K562 (cell line): ENCODE results near the gene DPP3. TPM values are rescaled to one million over a fixed set of nuclear protein-coding genes. Genes with fewer than 3 reads are reported as not detected.

Experiments
- ATAC-seq: fragments of 200-7000 bp; cut with Tn5 transposase; 3 replicates; pipeline ENCODE4 v1.9.1; 2020; ENCODE audit warnings: moderate library complexity
- BruUV-seq: library from RNA; stranded (reverse); fragments of 400-500 nt; replicated peaks from 2 replicates; lab custom pipeline; 2021; lab: Mats Ljungman, UMichigan
- CTCF ChIA-PET: fragments of 300-600 bp; formaldehyde crosslinking; extraction: SDS; loops from one replicate; lab custom pipeline; 2021; ENCODE audit warnings: low intra/inter-chr PET ratio; lab: Yijun Ruan, JAX
- POLR2A ChIA-PET: fragments of 300-600, 350-650 bp; sonication (Branson Sonifier 250); formaldehyde crosslinking; extraction: SDS; loops from one replicate; lab custom pipeline; 2021; ENCODE audit warnings: antibody characterized with exemption, inconsistent platforms; lab: Yijun Ruan, JAX
- DNase-seq, 4 experiments: peaks; one replicate each; pipeline versions ENCODE4 v3.0.0 to v3.0.0-alpha.2; 2011 to 2018; ENCODE audit warnings: low spot score in 3 of 4, mixed read lengths in 3 of 4; ENCODE audit errors: extremely low read depth in 1 of 4
- FAIRE-seq: peaks from 2 replicates; lab custom pipeline; 2011; peaks lifted over from hg19 to GRCh38; lab: Jason Lieb, UNC
- H2AFZ ChIP-seq: 2 replicates; pipeline ENCODE4 v1.6.0; 2011; ENCODE audit warnings: low read depth, low read length, control low read depth, inconsistent platforms
- H3K27ac ChIP-seq: fragments of 200-600 bp; 3 replicates; pipeline ENCODE4 v1.8.0; 2011; ENCODE audit warnings: low read depth, mild to moderate bottlenecking, control low read depth, inconsistent platforms, low read length, moderate library complexity, mixed read lengths; ENCODE audit errors: extremely low read depth
- H3K27me3 ChIP-seq, 2 experiments: fragments of 300-600 bp in 1 of 2; 2 replicates in 1 of 2; 3 replicates in 1 of 2; pipeline versions ENCODE4 v1.6.0 to v1.8.0; 2011; ENCODE audit warnings: inconsistent platforms in 2 of 2, low read length in 2 of 2, mild to moderate bottlenecking in 1 of 2, mixed read lengths in 1 of 2, moderate library complexity in 1 of 2; ENCODE audit not compliant: control insufficient read depth in 2 of 2, insufficient read depth in 2 of 2
- H3K36me3 ChIP-seq: fragments of 300-600 bp; 3 replicates; pipeline ENCODE4 v1.8.0; 2011; ENCODE audit warnings: mild to moderate bottlenecking, low read length, inconsistent platforms; ENCODE audit not compliant: control insufficient read depth, insufficient read depth
- H3K4me1 ChIP-seq, 2 experiments: fragments of 200-600 bp in 1 of 2; replicated peaks in 1 of 2; 2 replicates in 1 of 2; 3 replicates in 1 of 2; pipeline versions ENCODE4 v1.5.1 to v1.8.0; 2011; ENCODE audit warnings: inconsistent platforms in 2 of 2, low read length in 2 of 2, mild to moderate bottlenecking in 1 of 2, mixed read lengths in 1 of 2, moderate library complexity in 1 of 2; ENCODE audit not compliant: control insufficient read depth in 2 of 2, insufficient read depth in 2 of 2
- H3K4me2 ChIP-seq: 2 replicates; pipeline ENCODE4 v1.6.1; 2011; ENCODE audit warnings: low read length, control low read depth, inconsistent platforms, mixed read lengths; ENCODE audit not compliant: insufficient read depth
- H3K4me3 ChIP-seq: fragments of 200-600 bp; sonication (generic), shearing (Covaris generic); 2 replicates; pipeline ENCODE4 v1.5.1; 2016; ENCODE audit warnings: control low read depth, inconsistent platforms
- H3K79me2 ChIP-seq: fragments of 200-600 bp; 3 replicates; pipeline ENCODE4 v1.8.0; 2011; ENCODE audit warnings: low read length, inconsistent platforms; ENCODE audit not compliant: control insufficient read depth, insufficient read depth
- H3K9ac ChIP-seq, 2 experiments: 2 replicates each; pipeline versions ENCODE4 v1.6.0 to v1.6.1; 2011; ENCODE audit warnings: low read depth in 2 of 2, low read length in 2 of 2, control low read depth in 1 of 2, inconsistent platforms in 1 of 2, mild to moderate bottlenecking in 1 of 2, mixed read lengths in 1 of 2; ENCODE audit not compliant: insufficient read depth in 1 of 2
- H3K9me1 ChIP-seq: one replicate; pipeline ENCODE4 v1.6.0; 2011; ENCODE audit warnings: inconsistent platforms, mild to moderate bottlenecking, low read length, moderate library complexity; ENCODE audit not compliant: control insufficient read depth, insufficient read depth
- H3K9me3 ChIP-seq: replicated peaks from 2 replicates; pipeline ENCODE4 v1.5.1; 2011; ENCODE audit warnings: low read depth, low read length, inconsistent platforms; ENCODE audit not compliant: control insufficient read depth, insufficient read depth
- H4K20me1 ChIP-seq: replicated peaks from 2 replicates; pipeline ENCODE4 v1.6.1; 2011; ENCODE audit warnings: low read length, inconsistent platforms, mixed read lengths; ENCODE audit not compliant: control insufficient read depth, insufficient read depth
- GATA2 ChIP-seq: sonication (generic); formaldehyde crosslinking; IDR thresholded peaks from 2 replicates; pipeline ENCODE4 v1.4.0; 2020; ENCODE audit warnings: mild to moderate bottlenecking, missing genetic modification reagents
- HMG20B ChIP-seq: fragments of 250-450 bp; sonication (Bioruptor Pico); IDR thresholded peaks from 2 replicates; pipeline ENCODE4 v1.5.0; 2021; ENCODE audit warnings: mild to moderate bottlenecking
- PCBP1 ChIP-seq: fragments of 200-400 bp; formaldehyde crosslinking; IDR thresholded peaks from 2 replicates; pipeline ENCODE4 v1.6.1; 2018; ENCODE audit warnings: mild to moderate bottlenecking, low read depth, low read length; ENCODE audit not compliant: poor library complexity, severe bottlenecking
- PTTG1 ChIP-seq: fragments of 450-650 bp; IDR thresholded peaks from 2 replicates; pipeline ENCODE4 v1.6.1; 2016; ENCODE audit warnings: low read depth, mild to moderate bottlenecking, missing genetic modification characterization, missing compliant biosample characterization
- ZNF239 ChIP-seq: fragments of 250-450 bp; sonication (Bioruptor Pico); IDR thresholded peaks from 2 replicates; pipeline ENCODE4 v1.4.0; 2020; ENCODE audit warnings: mild to moderate bottlenecking
- WGBS: fragments of 100-300 bp; shearing (Covaris generic); methylation state at CpG from one replicate; pipeline ENCODE4 v1.1.6; 2016; ENCODE audit warnings: low coverage, mixed read lengths; ENCODE audit not compliant: insufficient coverage; ENCODE audit errors: missing lambda C conversion rate; 5-methylcytosine and 5-hydroxymethylcytosine counted together
- in situ Hi-C: fragments of 300-500 bp; cut with MboI; formaldehyde crosslinking; loops from 4 replicates; pipeline ENCODE4 v1.15.0; 2018; ENCODE audit warnings: inconsistent platforms, mixed read lengths
- intact Hi-C: fragments of 100-400 bp; cut with micrococcal nuclease; formaldehyde crosslinking; loops from 2 replicates; pipeline ENCODE4 v1.14.2; 2022
- polyA plus RNA-seq, 8 experiments: library from polyadenylated mRNA; depleted of rRNA in 4 of 8; stranded (reverse) in 5 of 8; unstranded in 3 of 8; fragments of >200 nt; fragmentation: Nextera tagmentation in 2 of 8; fragmentation: Illumina TruSeq in 1 of 8; extraction: Ambion mirVana in 2 of 8; extraction: Trizol in 1 of 8; gene quantifications; 2 replicates each; pipeline versions ENCODE4 v1.2.1 to v1.2.3, GENCODE V29; 2011 to 2014; ENCODE audit warnings: inconsistent platforms in 1 of 8, missing spikeins in 1 of 8
- total RNA-seq, 7 experiments: library from RNA; depleted of rRNA in 6 of 7; stranded (reverse); fragments of >200 nt in 6 of 7; fragmentation: Illumina TruSeq in 2 of 7; extraction: Trizol in 2 of 7; gene quantifications; 2 replicates each; pipeline versions ENCODE4 v1.2.1 to v1.2.3, GENCODE V29; 2011 to 2021; ENCODE audit warnings: low replicate concordance in 1 of 7
- TF ChIP-seq, protein P1 (sequence below): fragments of 250-450 bp; sonication (Bioruptor Pico); IDR thresholded peaks from 2 replicates; pipeline ENCODE4 v1.5.0; 2021
- TF ChIP-seq, protein P2 (sequence below): sonication (generic); formaldehyde crosslinking; IDR thresholded peaks from 2 replicates; pipeline ENCODE4 v1.8.0; 2022; ENCODE audit warnings: missing genetic modification reagents, mild to moderate bottlenecking, borderline replicate concordance
- TF ChIP-seq, protein P3 (sequence below): fragments of 250-450 bp; sonication (Bioruptor Pico); IDR thresholded peaks from 2 replicates; pipeline ENCODE4 v1.5.0; 2020; ENCODE audit warnings: mild to moderate bottlenecking

DPP3 gene
- total and polyA plus RNA-seq, 9 of the 15 experiments (the other 6 are each of a cell fraction or from before 2014, with no cell fraction given): 3.7 to 69.2 (median 43.3) TPM

DNA sequence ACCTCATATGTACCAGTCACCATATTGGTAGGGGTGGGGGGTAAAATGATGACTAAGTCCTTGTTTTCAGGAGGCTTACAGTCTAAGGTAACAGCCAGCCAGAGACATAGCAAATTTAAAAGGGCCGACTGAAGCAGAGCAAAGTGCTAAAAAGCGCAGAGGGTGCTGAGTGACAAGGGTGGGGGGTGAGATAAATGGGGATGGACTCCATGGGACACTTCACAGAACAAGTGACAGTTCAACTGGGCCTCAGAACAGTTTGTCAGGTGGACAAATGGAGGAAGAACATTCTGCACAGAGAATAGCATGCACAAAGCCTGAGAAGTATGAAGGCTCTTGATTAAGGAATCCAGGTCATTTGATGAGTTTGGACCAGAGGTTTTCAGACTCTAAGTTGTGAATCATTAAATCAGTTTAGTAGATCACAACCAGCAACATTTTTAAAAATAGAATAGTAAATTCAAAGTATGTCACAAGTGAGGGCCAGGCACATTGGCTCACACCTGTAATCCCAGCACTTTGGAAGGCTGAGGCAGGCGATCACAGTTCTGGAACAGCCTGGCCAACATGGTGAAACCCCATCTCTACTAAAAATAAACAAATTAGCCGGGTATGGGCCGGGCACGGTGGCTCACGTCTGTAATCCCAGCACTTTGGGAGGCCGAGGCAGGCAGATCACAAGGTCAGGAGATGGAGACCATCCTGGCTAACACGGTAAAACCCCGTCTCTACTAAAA, 44.2 kb downstream of the DPP3 start:
- Histone ChIP-seq H3K79me2 (no peaks in the 10 kb centered on the region), H3K4me3 (no peak overlapping the region), H3K36me3 (peaks cover 15% of the 10 kb centered on the region; the same call in 1 of the 3 replicates), H3K27ac (no peak overlapping the region), H4K20me1 (no peaks in the 10 kb centered on the region), H3K27me3 (no peaks in the 10 kb centered on the region), H3K9me1 (no peaks in the 10 kb centered on the region), H3K9me3 (no peaks in the 10 kb centered on the region), H3K4me2 (no peak overlapping the region), H3K4me1 (peaks cover 0 to 4% of the 10 kb centered on the region in 2 experiments; a peak in 1 of 5 replicates), H2AFZ (no peak overlapping the region), H3K9ac (no peak overlapping the region)
- 76% methylated on average over 9 of the region's 10 CpGs for WGBS
- ATAC-seq: no peak
- ChIA-PET POLR2A (no interaction called here), CTCF (no interaction called here)
- intact Hi-C loops (no loop called here), in situ Hi-C loops (no loop called here)
- FAIRE-seq: no peak
- no peak for DNase-seq
- no TSS peak for BruUV-seq
- TF ChIP-seq ZNF239 (no peak), PCBP1 (no peak), GATA2 (no peak), HMG20B (no peak), PTTG1 (tag) (no peak)
- TF ChIP-seq, protein P1, sequence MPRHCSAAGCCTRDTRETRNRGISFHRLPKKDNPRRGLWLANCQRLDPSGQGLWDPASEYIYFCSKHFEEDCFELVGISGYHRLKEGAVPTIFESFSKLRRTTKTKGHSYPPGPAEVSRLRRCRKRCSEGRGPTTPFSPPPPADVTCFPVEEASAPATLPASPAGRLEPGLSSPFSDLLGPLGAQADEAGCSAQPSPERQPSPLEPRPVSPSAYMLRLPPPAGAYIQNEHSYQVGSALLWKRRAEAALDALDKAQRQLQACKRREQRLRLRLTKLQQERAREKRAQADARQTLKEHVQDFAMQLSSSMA (CRISPR knock-in tag): no peak
- TF ChIP-seq, protein P2, sequence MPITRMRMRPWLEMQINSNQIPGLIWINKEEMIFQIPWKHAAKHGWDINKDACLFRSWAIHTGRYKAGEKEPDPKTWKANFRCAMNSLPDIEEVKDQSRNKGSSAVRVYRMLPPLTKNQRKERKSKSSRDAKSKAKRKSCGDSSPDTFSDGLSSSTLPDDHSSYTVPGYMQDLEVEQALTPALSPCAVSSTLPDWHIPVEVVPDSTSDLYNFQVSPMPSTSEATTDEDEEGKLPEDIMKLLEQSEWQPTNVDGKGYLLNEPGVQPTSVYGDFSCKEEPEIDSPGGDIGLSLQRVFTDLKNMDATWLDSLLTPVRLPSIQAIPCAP: no peak
- TF ChIP-seq, protein P3, sequence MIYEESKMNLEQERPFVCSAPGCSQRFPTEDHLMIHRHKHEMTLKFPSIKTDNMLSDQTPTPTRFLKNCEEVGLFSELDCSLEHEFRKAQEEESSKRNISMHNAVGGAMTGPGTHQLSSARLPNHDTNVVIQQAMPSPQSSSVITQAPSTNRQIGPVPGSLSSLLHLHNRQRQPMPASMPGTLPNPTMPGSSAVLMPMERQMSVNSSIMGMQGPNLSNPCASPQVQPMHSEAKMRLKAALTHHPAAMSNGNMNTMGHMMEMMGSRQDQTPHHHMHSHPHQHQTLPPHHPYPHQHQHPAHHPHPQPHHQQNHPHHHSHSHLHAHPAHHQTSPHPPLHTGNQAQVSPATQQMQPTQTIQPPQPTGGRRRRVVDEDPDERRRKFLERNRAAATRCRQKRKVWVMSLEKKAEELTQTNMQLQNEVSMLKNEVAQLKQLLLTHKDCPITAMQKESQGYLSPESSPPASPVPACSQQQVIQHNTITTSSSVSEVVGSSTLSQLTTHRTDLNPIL (CRISPR knock-in tag): no peak
